HG03175 (cell line): Measurements from ENCODE around the gene QPCTL.
"Not testable (repeated sequence)": the region's sequence is repeated elsewhere in the genome, so short reads cannot be mapped to it uniquely, and the experiment has no call there.

ENCODE experiments used
- ATAC-seq: cut with Tn5 transposase; IDR thresholded peaks from one replicate; pipeline ENCODE4 v1.9.1; 2021; ENCODE audit warnings: mild to moderate bottlenecking, moderate library complexity; ENCODE audit not compliant: unreplicated experiment

QPCTL gene

DNA sequence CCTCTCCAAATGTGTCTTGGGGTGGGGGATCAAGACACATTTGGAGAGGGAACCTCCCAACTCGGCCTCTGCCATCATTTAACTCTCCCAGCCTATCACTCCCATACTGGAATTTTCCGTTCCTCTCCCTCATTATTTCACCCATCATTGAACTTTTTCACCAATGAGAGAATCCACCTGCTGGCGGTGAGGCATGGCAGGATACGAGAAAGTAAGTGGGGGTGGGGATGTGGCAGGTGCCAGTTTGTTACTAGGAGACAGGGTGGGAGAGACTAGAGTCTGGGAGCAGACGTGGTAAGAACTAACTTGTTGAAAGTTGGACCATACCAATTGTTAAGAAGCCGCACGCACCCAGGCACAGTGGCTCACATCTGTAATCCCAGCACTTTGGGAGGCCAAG is 17.5 kb upstream of the QPCTL start:
- no peak for ATAC-seq

DNA sequence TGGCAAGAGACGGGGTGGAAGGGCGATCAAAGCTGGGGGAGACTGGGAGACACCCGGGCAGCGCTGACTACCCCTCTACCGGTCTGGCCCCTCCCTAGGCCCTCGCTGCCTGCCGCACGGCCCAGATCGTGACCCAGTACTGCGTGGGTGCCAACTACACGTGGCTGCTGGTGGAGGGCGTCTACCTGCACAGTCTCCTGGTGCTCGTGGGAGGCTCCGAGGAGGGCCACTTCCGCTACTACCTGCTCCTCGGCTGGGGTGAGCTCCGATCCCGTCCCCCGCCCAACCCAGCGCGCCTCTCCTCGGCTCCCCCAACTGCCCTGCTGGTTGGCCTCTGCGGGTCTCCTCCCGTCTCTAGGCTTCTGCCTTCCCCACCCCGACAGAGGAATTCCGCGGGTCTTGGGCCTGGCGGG is 15.6 kb upstream of the QPCTL start:
- no peak for ATAC-seq

DNA sequence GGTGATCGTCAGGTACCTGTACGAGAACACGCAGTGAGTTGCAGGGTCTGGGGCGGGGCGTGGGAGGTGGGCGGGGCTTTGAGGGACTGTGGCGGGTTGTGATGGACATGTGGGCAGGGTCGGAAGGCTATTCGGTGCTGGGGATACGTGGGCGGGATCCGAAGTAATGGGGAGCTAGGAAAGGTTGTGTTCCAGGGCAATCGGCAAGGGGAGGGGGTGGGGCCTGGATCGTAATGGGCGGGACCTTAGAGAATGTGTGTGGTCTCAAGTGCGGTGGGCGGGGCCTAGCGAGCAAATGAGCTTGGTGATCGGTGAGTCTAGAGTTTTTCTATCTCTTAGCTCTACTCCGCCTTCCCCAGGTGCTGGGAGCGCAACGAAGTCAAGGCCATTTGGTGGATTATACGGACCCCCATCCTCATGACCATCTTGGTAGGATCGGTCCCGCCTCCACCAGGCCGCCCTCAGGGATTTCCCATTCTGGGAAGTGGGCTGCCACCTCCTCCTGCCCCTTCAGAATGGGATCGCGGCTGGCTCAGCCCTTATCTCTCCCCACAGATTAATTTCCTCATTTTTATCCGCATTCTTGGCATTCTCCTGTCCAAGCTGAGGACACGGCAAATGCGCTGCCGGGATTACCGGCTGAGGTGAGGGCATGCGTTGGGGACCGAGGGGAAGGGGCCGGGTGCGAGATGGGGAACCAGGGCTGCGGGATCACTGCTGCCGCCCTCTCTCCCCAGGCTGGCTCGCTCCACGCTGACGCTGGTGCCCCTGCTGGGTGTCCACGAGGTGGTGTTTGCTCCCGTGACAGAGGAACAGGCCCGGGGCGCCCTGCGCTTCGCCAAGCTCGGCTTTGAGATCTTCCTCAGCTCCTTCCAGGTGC is 14.9 kb upstream of the QPCTL start:
- peak; percentile 44 for ATAC-seq

DNA sequence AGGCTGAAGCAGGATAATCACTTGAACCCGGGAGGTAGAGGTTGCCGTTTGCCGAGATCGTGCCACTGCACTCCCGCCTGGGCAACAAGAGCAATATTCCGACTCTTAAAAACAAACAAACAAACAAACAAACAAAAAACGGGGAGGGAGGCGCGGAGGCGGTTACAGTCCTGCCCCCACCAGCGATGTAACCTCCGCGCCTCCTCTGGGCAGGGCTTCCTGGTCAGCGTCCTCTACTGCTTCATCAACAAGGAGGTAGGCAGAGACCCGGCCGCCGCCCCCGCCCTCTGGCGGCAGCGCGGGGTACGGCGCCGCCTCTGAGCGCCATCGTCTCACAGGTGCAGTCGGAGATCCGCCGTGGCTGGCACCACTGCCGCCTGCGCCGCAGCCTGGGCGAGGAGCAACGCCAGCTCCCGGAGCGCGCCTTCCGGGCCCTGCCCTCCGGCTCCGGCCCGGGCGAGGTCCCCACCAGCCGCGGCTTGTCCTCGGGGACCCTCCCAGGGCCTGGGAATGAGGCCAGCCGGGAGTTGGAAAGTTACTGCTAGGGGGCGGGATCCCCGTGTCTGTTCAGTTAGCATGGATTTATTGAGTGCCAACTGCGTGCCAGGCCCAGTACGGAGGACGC is 11.0 kb upstream of the QPCTL start:
- peak; percentile 74 for ATAC-seq

DNA sequence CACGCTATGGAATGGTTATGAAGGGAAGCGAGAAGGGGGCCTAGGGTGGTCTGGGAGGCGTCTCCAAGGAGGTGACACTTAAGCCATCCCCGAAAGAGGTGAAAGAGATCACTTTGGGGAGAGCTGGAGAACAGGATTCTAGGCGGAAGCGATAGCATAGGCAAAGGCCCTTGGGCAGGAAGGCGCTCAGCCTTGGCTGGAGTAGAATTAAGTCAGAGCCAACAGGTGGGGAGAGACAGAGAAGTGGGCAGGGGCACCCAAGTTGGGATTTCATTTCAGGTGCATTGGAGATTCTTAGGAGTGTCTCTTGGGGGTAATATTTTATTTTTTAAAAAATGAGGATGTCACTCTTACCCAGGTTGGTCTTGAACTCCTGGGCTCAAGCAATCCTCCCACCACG is 10.3 kb upstream of the QPCTL start:
- no peak for ATAC-seq

DNA sequence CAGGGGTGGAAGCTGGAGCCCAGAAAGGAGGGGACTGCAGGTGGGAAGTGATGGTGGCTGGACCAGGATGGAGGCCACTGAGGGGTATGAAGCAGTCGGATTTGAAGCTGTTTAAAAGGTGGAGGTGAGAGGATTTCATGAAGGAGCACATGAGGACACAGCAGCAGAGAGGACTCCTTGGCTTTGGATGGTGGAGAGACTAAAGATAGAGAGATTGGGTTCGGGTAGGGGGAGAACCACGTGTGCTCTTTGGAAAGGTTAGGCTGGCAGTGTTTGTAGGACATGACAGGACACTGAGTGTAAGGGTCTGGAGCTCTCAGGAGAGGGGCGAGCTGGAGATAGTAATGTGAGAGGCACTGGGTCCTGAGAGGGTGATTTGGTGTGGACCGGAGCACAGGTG is 9.6 kb upstream of the QPCTL start:
- no peak for ATAC-seq

DNA sequence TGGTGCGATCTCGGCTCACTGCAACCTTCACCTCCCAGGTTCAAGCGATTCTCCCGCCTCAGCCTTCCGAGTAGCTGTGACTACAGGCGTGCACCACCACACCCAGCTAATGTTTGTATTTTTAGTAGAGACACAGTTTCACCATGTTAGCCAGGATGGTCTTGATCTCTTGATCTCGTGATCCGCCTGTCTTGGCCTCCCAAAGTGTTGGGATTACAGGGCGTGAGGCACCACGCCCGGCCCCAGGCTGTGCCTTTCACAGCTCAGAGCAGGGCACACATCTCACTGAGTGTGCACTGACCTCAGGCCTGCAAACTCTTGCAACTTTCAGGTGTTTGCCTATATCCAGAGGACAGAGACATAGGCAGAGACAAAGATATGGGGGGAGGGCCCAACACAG is 7.4 kb upstream of the QPCTL start:
- not testable (repeated sequence) for ATAC-seq

DNA sequence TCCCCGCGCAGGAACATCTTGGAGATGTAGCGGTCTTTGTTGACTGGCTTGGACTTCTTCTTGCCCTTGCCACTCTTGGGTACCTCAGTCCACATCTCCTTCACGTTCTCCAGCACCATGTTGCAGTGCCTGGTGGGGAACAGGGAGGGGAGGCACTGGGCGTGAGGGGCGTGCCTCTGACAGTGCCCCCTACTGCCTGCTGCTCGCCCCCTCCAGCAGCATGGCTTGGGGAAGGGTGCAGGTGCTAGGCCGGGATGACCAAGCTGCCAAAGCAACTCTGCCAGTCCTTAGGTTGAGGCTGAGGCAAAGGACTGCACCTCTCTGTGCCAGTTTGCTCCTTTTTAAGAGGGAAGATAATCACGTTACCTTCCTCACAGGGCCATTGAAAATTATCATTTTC is 4.9 kb upstream of the QPCTL start:
- no peak for ATAC-seq

DNA sequence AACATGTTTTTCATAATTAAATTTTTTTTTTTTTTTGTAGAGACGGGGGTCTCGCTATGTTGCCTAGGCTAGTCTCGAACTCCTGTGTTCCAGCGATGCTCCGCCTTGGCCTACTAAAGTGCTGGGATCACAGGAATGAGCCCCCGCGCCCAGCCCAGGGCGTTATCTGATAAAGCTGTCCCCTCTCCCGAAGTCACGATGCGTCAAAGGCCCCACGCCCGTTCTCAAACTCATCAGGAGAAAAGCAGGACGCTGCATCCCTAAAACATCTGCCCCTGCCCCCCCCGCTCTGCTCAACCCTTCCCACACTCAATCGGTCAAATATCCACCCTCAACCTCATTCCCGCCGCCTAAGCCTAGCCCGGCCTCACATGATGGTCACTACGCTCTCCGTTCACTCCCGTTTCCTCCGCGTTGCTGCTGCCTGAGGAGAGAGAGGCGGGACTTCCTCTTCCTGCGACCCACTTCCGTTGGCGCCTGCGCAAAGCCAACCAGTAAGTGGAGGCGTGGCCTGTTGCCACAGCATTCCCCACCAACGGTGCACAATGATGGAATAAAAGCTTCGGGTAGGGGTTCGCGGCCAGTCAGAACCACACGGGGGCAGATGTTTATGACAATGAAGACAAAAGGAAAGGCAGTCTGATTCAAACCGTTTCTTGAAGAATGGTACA is 815 bp upstream of the QPCTL start, which contains the start of gene SNRPD2:
TSS of gene SNRPD2 (minus strand) at position 438 of the 671 bp plus-strand sequence. CDS start at position 373, 65 bp downstream.
- ATAC-seq = peak; percentile 55

DNA sequence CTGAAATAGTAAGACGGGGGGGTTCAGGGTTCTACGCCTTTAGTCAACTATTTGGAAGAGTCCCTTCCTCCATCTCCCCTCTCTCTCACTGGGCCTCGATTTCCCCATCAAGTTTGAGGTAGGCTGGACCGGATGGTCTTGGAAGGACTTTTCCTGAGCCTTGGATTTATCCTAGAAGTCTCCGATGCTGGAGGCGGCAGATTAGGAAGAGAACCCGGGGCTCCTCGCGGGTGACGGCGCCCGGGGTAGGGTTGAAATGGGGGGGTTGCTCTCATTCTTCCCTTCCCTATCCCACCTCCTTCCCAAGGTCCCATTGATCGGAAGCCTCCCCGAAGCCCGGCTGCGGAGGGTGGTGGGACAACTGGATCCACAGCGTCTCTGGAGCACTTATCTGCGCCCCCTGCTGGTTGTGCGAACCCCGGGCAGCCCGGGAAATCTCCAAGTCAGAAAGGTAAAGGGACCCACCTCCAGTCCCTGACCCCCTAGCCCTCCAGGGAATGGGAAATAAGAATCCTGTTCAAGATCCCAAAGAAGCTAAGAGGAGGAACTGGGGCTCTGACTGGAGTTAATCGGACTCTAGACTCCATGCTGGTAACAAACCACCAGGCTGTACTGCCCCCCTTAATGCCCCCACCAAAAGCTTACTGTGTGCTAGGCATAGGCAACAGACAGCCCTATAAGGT is 781 bp downstream of the QPCTL start:
- ATAC-seq = no peak

DNA sequence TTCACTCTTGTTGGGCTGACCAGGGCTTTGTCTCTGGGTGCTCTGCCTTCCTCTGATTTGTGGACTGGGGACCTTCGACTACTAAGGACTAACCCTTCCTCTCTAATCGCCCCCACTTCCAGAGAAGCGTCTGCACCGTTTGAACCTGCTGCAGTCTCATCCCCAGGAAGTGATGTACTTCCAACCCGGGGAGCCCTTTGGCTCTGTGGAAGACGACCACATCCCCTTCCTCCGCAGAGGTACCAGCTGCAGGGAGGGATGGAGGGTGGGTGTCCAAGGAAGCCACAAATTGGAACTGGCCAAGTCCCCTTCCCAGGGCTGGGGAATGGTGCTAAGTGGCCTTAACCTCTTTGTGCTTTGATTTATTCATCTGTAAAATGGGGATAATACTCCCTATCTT is 9.2 kb downstream of the QPCTL start:
- no peak for ATAC-seq

DNA sequence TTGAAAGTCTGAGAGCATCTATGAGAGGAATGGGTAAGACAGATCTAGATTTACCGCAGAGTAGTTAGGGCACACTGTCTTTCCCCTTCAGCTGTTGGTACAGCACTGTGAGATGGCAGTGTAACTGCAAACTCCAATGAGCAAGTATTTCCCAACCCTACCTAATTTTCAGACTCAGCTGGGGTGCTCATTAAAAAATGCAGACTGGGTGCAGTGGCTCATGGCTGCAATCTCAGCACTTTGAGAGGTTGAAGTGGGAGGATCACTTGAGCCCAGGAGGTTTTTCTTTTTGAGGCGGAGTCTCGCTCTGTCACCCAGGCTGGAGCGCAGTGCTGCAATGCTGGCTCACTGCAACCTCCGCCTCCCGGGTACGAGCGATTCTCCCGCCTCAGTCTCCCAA is 12.6 kb downstream of the QPCTL start:
- no peak for ATAC-seq

DNA sequence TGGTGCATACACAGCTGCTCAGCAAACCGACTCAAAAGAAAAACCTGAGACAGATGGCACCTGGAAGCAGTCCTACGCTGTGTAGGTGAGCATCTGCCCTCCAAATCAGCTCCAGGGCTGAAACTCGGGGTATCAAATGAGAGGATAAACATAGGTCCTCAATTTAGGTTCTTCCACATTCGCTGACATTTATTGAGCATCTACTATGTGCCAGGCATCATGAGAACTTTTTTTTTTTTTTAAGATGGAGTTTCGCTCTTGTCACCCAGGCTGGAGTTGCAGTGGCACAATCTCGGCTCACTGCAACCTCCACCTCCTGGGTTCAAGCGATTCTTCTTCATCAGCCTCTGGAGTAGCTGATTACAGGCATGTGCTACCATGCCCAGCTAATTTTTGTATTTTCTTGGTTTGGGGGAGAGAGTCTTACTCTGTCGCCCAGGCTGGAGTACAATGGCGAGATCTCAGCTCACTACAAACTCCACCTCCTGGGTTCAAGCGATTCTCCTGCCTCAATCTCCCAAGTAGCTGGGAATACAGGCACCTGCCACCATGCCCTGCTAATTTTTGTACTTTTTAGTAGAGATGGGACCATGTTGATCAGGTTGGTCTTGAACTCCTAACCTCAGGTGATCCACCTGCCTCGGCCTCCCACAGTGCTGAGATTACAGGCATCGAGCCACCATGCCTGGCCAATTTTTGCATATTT is 13.4 kb downstream of the QPCTL start:
- ATAC-seq = no peak

DNA sequence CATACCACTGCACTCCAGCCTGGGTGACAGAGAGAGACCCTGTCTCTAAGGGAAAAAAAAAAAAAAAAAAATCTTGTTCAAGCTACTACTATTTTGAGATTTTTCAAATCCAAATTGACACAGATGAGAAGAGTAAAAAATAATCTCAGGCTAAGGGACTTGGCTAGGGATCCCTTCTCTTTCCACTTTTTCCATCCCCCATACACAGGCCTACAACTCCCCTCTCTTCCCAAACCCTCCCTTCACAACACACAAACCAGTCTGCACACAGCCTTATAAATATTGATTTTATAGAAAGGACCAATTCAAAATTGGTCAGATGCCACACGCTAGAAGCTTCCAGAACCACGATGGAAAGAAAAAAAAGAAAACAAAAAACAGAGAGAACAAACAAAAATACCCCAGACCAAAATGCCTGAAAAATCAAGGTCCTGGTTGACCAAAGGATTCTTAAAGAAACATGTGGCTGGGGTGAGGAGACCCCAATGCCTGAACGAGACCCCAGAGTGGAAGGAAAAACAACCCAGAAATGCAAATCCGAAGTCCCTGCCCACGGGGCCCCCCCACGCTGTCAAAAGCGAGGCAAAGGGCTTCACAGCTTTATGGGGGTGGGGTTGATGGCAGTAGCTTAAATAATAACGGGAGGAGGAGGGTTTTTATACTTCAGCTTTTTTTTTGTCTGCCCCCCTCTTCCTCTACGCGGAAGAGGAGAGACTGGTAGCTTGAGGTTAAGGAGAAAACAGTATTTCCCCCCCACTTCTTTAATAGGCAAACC is 18.1 kb downstream of the QPCTL start:
- ATAC-seq = no peak

DNA sequence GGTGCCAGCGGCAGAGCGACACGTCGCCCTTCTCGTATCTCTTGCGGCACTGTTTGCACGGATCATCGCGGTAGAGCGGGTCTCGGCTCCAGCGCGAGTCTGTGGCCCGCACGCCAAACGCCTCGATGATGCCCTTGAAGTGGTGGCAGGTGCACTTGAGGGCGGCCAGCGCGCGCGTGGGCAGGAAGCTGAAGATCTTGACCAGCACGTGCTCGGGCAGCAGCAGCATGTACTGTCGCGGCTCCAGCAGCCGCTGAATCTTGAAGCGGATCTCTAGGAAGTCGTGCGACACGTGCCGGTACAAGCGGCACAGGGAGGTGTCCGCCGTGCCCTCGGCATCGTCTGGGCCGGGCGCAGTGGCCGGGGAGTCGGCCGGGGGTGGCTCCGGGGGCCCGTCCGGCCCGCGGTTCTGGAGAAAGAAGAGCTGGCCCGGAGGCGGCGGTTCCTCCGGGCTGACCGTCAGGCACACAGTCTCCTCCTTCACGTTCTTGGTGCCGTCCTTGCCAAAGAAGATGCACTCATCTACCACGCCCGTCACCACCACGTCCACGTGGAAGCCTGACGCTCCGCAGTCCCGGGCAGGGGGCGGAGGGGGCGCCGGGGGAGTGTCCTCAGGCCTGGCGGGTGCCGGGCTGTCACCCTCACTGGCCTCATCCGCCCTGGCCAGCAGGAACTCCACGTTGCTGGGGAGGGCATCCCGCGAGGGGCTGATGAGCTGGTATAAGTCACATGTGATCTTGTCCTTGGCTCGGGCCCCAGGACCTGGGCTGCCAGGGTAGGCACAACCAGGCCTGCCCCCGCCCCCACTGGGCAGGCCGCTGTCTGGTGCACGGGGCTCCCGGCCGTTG is 19.6 kb downstream of the QPCTL start:
- ATAC-seq = no peak

DNA sequence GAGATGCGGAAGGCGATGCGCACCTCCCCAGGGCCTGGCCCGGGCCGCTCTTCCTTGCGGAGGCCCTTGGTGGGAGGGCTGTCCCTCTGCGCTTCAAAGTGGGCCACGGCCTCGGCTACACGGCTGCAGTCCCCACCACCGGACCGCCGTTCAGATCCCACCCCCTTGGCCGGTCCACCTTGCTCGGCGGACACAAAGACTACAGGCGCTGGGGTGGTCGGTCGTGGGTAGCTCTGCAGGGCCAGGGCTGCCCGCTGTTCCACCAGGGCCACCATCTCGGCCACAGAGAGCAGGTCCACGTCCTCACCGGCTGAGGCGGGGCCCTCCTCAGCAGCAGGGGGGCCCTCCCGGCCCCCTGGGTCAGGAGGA is 20.2 kb downstream of the QPCTL start:
- no peak for ATAC-seq

DNA sequence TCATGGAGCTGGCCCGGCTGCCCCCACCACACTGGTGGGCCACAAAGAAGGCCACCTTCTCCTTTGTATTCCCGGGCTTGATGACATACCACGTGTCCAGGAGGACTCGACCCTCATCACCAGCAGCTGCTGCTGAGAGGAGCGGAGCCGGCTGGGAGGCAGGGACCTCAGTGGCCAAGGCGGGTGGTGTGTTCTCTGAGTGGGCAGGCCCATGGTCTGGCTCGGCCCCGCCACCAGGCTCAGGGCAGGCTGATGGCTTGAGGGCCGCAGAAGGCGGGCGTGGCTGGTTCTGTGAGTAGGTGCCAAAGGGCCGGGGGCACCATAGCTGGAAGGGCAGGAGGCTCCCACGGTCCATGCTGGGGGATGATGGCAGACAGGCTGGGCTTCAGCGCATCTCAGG is 20.7 kb downstream of the QPCTL start:
- ATAC-seq = no peak

DNA sequence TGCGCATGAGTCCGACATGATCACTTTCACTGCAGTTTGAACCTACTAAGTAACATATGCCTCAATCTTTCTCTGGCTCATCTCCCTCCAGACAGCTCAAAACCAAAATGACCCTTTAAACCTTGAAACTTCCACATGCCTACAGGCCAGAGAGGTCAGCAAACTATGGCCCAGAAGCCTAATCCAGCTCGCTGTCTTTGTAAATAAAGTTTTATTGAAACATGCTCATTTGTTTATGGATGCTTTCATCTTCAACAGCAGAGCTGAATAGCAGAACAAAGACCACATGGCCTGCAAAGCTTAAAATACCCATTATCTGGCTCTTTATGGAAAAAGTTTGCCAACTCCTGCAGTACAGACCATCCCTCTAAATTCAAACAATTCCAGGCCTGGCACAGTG is 22.7 kb downstream of the QPCTL start:
- ATAC-seq = no peak
